ENCODE data around the gene SYDE2.
A peak's percentile ranks its signal among the peaks of the same experiment; 100 is the strongest.
"Not testable (repeated sequence)": the region's sequence is repeated elsewhere in the genome, so short reads cannot be mapped to it uniquely, and the experiment has no call there.

Gene SYDE2

DNA sequence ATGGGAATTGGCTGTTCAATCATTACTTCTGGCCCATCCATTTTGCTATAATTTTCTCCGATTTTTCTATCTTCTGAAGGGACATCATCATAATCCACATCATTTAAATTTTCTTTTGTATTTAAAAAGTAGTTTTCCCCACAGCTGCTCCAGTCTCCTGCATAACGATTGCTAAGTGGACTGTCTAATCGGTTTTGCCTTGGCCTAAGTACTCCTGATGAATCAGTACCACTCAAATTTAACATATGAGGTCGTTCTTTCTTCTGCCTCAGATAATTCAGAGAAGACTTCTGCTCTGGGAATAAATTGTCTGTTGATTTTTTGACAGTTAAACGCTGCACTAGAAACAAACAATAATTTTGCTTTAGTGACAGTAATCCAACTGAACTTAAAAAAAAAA is 41.9 kb downstream of the SYDE2 start:
- no peak for DNase-seq

- DNase-seq = no peak
These were observed 43.4 kb downstream of the SYDE2 start for GRCh38 chr1:85157436-85157835.

- DNase-seq = no peak
These were observed 47.5 kb downstream of the SYDE2 start for GRCh38 chr1:85153149-85153891.

DNA sequence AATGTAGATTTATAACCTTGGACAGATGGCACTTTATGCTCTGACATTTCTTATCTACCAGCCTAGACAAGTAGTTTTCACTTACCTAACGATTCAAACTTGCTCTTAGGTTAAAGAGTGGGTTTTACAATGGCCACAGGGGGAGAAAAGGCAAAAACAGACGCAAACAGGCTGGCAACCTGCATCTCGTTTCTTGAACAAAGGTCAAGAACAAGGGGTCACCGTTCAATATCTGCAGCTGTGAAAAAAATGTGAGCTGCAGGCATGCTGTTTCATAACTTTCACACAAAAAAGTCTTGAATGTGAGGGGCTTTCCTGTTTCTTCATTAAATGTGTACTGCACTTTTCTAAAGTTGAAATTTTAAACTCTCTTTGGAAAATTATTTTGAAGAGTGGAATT is 49.4 kb downstream of the SYDE2 start:
- DNase-seq = no peak

- no peak for DNase-seq
These were observed 51.0 kb downstream of the SYDE2 start for GRCh38 chr1:85149805-85150204.

DNA sequence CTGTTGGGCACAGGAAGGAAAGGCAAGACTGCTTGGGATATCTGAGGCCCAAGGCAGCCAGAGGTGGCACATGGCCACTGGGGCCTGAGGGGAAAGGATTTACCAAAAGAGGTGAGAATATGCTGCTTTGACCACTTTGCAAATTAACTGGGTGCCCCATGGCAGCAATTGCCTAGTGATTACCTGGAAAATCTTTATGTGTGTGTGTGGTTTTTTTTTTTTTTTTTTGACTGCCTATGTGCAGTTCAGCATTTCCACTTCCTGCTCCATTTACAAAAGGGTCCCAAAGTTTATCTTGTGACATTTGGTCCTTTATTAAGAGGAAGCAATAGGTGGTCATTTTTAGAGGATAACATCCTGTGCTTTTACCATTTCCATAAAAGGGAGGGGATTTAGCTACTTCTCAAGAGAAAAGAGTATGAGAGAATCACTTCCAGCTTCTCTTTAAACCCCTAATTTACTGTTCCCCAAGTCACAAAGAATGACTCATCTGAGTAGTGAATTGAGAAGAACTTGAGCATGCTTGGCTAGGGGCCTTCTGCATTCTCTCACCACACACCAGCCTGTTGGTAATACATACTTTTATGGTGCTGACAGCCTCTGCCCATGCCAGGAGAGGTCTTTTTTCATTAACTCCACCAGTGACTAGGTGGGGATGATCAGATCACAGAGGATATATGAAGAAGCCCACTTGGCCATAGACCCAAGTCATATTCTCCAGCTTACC is 52.1 kb downstream of the SYDE2 start:
- DNase-seq = peak; percentile 13 to 33 (median 22)

DNA sequence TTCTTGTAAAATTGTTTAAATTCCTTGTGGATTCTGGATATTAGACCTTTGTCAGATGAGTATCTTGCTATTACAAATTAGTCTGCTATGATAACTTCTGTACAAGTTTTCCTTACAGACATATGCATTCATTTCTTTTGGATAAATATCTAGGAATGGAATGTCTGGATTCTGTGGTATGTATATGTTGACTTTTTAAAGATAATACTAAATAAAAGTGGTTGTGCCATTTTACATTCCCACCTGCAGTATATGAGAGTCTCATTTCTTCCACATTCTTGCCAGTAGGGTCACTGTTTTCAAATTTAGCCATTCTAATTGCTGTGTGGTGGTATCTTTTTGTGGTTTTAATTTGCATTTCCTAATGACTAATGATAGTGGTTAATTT is 53.9 kb downstream of the SYDE2 start:
- DNase-seq = no peak

DNA sequence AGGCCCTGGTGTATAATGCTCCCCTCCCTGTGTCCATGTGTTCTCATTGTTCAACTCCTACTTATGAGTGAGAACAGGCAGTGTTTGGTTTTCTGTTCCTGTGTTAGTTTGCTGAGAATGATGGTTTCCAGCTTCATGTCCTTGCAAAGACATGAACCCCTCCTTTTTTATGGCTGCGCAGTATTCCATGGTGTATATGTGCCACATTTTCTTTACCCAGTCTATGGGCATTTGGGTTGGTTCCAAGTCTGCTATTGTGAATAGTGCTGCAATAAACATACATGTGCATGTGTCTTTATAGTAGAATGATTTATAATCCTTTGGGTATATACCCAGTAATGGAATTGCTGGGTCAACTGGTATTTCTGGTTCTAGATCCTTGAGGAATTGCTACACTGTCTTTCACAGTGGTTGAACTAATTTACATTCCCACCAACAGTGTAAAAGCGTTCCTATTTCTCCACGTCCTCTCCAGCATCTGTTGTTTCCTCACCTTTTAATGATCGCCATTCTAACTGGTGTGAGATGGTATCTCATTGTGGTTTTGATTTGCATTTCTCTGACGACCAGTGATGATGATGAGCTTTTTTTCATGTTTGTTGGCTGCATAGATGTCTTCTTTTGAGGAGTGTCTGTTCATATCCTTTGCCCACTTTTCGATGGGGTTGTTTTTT is 54.4 kb downstream of the SYDE2 start:
- DNase-seq = not testable (repeated sequence)

DNA sequence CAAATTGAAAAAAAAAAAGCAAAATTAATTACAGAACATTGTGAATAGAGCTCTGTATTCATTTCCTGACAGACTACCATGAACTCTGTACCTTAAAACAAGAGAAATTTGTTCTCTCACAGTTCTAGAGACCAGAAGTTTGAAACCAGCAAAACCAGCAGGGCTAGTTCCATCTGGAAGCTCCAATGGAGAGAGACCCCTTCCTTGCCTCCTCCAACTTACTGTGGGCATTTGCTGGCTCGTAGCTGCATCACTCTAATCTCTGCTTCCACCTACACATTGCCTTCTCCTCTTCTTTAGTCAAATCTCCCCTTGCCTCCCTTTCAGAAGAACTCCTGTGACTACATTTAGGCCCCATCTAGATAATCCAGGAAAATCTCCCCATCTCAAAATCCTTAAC is 56.5 kb downstream of the SYDE2 start:
- no peak for DNase-seq

DNA sequence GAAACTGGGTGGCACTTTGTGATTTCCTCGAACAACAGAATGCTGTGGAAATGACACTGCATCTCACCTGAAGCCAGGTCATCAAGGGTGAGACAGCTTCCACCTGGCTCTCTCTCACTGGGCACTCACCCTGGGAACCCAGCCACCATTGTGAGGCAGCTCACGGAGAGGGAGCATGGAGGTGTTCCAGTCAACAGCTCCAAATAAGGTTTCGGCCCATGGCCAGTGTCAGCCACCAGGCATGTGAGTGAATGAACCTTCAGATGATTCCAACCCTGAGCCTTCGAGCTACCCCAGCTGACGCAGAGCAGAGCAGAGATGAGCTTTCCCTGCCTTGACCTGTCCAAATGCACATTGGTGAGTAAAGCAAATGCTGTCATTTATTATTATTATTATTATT is 58.1 kb downstream of the SYDE2 start:
- DNase-seq = no peak

DNA sequence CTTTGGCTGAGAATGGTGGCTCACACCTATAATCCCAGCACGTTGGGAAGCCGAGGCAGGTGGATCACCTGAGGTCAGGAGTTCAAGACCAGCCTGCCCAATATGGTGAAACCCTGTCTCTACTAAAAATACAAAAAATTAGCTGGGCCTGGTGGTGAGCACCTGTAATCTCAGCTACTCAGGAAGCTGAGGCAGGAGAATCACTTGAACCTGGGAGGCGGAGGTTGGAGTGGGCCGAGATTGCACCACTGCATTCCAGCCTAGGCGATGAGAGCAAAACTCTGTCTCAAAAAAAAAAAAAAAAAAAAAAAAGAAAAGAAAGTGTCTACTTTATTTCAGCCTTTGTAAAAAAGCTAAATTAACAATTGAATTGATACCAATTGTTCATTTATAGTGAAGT is 62.4 kb downstream of the SYDE2 start:
- DNase-seq = not testable (repeated sequence)

DNA sequence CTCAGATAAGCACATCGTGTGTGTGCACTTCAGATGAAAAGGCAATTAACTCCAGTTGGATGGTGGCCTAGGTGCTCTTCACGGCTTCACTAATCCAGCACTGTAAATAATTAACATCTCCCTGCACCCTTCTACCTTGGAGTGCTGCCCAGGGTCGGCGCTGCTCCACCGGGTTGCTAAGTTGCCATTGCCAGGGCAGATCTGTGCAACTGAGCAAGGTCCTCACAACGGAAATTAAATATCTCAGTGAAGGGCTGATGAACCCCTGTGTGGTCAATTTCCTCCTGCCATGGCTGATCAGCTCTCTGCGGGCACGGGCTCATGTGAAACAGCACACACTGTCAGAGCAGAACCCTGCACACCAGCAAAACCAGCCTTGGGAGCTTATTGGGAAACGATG is 63.2 kb downstream of the SYDE2 start:
- no peak for DNase-seq

GRCh38 chr1:85135392-85135798 is 65.4 kb downstream of the SYDE2 start:
- DNase-seq = no peak

- peak in 1 of 3 donors; percentile 14 for DNase-seq
These were observed 66.0 kb downstream of the SYDE2 start for GRCh38 chr1:85134583-85135391.

DNA sequence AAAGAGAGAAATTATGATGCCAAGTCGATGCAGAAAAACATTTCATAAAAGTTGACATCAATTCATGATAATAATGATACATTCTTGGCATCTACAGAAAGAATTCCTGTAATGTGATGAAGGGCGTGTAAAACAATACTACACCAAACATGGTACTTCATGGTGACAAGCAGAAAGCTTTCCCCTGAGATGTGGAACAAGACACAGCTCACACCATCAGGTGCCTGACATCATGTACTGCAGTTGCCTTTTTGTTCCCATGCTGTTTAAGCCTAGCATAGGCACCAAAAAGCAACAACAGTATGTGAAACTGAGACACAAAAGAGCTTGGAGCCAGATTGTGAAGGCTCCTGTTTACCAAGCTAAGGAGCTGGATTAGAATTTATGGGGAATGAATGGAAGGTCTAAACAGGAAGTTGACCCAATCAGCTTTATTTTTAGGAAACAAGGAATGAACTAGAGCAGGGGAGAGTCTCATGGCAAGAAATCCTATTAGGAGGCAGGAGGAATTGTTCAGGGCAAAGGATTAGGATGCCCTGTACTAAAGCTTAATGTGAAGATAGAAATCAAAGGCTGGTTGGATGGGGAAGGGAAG is 67.2 kb downstream of the SYDE2 start:
- no peak for DNase-seq

DNA sequence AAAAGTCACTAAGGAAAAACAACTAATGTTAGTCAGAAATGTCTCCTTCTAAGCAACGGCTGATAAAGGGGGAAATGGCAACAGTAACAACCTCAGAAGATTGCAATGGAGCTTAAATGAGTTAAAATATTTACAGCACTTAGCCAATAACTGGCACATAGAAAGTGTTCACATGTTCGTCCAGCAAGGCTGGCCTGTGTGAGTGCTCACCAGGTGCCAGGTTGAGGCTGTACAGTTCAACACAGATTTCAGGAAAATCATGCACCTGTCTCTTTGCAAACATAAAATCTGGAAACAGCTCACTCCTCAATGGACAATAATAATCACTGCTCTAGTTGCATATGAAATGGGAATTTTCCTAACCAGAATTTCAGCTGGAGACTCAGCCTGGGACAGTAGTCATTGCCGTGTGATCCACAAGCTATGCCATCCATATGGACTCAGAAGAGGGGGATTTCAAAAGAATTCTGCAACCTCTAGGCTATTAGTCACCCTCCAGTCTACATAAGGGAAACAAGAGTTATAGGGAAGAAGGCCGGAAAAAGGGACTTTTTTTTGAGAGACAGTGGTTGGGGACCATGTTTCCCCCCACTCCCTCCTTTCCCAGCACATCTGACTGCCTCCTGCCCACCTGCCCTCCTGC is 68.6 kb downstream of the SYDE2 start:
- peak; percentile 82 to 93 (median 83) for DNase-seq

GRCh38 chr1:85128316-85128715 is 72.5 kb downstream of the SYDE2 start:
- no peak for DNase-seq

- DNase-seq = no peak
These were observed 74.9 kb downstream of the SYDE2 start for GRCh38 chr1:85125891-85126290.

DNA sequence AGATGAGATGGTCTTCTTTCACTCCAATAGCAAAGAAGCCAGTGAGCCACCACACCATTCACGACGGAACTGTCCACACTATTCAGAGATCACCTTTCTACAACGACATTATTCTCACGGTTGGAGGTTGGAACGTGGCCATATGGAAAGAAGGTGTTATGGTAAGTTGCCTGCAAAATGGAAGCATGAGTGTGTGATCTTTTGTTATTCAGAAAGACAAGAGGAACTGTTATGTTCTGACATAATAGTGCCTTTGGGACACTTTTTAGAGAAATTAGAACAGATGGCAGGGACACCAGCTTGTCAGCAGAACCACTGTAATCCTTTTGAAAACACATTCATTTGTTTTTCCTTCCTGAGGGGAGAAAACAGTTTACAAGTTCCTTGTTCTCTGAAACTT is 76.7 kb downstream of the SYDE2 start:
- no peak for DNase-seq

GRCh38 chr1:85122169-85122568 is 78.6 kb downstream of the SYDE2 start:
- DNase-seq = no peak

DNA sequence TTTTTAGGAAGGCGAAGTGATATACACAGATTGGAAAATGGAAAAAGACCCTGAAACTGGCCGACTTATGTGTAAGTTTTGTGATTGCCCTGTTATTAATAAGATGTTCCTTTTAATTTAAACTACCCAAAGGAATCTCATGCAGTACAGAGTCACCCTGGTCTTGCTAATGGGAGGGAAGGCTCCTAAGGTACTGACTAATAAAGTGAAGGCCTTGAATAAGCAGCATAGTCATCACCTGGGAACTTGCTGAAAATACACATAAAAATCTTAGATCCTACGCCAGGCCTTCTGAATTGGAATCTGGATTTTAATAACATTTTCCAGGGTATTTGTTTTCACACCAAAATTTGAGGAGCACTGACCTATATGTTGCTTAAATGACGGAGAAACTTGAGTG is 79.1 kb downstream of the SYDE2 start:
- DNase-seq = no peak

DNA sequence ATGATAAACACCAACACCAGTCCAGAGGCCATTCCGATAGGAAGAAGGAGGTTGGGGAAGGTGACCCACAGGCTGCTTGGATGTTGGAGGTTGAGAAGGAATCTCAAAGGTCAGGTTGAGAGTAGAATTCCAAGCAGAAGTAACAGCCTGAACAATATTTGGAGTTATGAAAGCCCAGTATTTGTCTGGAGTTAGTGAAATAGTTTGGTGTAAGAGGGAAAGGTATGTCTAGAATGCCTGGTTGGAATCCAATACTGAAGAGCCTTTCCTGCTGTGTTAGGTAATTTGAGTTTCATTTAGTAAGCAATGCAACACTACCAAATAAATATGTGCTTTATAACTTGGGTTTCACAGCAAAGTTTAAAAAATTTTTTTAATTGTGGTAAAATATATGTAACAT is 82.1 kb downstream of the SYDE2 start:
- DNase-seq = no peak
